Measurements from ENCODE around the gene TOMM34. TPM values are rescaled to one million over a fixed set of nuclear protein-coding genes. Genes with fewer than 3 reads are reported as not detected.

TOMM34 gene
- total RNA-seq, 1 experiment from 2014 or later: 35.9 TPM

DNA sequence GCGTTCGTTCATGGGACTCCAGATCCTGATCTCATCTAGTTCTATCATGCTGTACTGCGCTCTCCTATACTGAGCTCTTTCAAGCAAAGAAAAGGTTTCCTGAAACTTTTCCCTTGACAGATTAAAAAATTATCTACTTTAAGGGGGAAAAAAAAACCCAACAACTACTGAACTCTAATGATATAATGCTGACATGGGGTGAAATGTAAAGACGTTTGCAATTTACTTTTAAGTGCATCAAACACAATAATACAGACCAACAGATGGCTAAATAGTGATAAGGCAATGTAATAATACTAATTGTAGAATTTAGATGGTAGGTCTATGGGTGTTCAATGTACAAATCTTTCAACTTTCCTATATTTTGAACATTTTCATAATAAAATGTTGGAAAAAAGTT is 16.4 kb downstream of the TOMM34 start:
- H3K27ac Mint-ChIP-seq: no peak overlapping the region
- no peaks in the 10 kb centered on the region for H3K27me3 Mint-ChIP-seq (ENCODE audit: low read depth)
- POLR2A ChIA-PET: interaction anchor here (1.5 kb wide), 1 partner anchor 16 kb away, joined by 3 read pairs; the partner anchor contains the start of gene TOMM34
- CTCF ChIA-PET: no interaction called here
- H3K4me1 Mint-ChIP-seq: no peaks in the 10 kb centered on the region
- no peaks in the 10 kb centered on the region for H3K9me3 Mint-ChIP-seq
- H3K36me3 Mint-ChIP-seq: peaks cover 70% of the 10 kb centered on the region
- TF ChIP-seq ZNF138 (CRISPR knock-in tag; conservative IDR thresholded peaks at IDR 0.05) (no peak), ZNF423 (CRISPR knock-in tag; IDR thresholded peaks at IDR 0.05) (no peak)
- TF ChIP-seq, protein P1, sequence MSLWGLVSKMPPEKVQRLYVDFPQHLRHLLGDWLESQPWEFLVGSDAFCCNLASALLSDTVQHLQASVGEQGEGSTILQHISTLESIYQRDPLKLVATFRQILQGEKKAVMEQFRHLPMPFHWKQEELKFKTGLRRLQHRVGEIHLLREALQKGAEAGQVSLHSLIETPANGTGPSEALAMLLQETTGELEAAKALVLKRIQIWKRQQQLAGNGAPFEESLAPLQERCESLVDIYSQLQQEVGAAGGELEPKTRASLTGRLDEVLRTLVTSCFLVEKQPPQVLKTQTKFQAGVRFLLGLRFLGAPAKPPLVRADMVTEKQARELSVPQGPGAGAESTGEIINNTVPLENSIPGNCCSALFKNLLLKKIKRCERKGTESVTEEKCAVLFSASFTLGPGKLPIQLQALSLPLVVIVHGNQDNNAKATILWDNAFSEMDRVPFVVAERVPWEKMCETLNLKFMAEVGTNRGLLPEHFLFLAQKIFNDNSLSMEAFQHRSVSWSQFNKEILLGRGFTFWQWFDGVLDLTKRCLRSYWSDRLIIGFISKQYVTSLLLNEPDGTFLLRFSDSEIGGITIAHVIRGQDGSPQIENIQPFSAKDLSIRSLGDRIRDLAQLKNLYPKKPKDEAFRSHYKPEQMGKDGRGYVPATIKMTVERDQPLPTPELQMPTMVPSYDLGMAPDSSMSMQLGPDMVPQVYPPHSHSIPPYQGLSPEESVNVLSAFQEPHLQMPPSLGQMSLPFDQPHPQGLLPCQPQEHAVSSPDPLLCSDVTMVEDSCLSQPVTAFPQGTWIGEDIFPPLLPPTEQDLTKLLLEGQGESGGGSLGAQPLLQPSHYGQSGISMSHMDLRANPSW (CRISPR knock-in tag; conservative IDR thresholded peaks at IDR 0.05; ENCODE audit: low read depth): no peak
- TF ChIP-seq, protein P2, sequence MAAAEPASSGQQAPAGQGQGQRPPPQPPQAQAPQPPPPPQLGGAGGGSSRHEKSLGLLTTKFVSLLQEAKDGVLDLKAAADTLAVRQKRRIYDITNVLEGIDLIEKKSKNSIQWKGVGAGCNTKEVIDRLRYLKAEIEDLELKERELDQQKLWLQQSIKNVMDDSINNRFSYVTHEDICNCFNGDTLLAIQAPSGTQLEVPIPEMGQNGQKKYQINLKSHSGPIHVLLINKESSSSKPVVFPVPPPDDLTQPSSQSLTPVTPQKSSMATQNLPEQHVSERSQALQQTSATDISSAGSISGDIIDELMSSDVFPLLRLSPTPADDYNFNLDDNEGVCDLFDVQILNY (CRISPR knock-in tag; IDR thresholded peaks at IDR 0.05): no peak
- H3K4me3 Mint-ChIP-seq: no peak overlapping the region
- ATAC-seq (no peak), DNase-seq (ENCODE audit: low spot score) (no peak)

- peak; percentile 21 for DNase-seq (ENCODE audit: low spot score)
- Mint-ChIP-seq H3K27me3 (ENCODE audit: low read depth) (no peaks in the 10 kb centered on the region), H3K36me3 (peaks cover 74% of the 10 kb centered on the region), H3K4me3 (no peak overlapping the region), H3K27ac (no peak overlapping the region), H3K4me1 (no peaks in the 10 kb centered on the region), H3K9me3 (no peaks in the 10 kb centered on the region)
- CTCF ChIA-PET: interaction anchor here (0.6 to 1.5 kb wide), 6 partner anchors 9 to 221 kb away, joined by 3 to 4 read pairs (median 3); partner anchors contain the start of gene PABPC1L
- peak; percentile 17; the same call in 1 of the 2 replicates for TF ChIP-seq GABPB1 (CRISPR knock-in tag; IDR thresholded peaks at IDR 0.05)
- TF ChIP-seq, protein P1 (CRISPR knock-in tag; conservative IDR thresholded peaks at IDR 0.05; ENCODE audit: low read depth): no peak
- POLR2A ChIA-PET: interaction anchor here (1.5 kb wide), 1 partner anchor 18 kb away, joined by 3 read pairs; the partner anchor contains the start of gene TOMM34
- ATAC-seq: peak; percentile 81
Measured at GRCh38 chr20:44942264-44942973, 17.8 kb downstream of the TOMM34 start.

DNA sequence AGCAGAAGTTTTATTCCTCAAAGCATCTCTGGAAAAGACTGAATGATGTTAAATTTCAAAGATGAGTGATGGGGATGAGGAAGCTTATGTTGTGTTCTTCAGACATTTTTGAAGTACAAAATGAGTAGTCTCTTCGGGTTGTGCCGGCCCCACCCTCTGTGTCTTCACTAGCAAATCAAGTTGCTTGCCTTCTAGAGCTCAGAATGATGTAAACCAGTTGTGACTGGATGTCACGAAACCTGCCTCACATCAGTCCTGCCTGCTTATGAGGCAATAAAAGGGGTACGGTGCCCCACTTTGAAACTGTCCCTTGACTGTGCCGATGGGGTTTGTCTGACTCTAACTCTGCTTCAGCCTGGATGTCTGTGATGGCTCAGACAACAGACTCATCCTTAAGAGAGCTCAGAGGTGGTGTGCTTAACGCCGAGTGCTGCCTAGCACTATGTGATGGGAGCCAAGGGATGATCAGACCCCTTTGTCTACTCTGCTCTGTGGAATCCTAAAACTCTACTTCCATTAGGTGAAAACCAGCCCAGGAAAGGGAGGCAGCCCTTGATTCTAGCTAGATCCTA is 19.0 kb downstream of the TOMM34 start:
- no peak for ATAC-seq
- CTCF ChIA-PET: interaction anchor here (1.0 to 1.5 kb wide), 4 partner anchors 10 to 198 kb away, joined by 3 to 4 read pairs (median 4); no protein-coding TSS in a partner anchor
- no peak overlapping the region for H3K27ac Mint-ChIP-seq
- no peak for DNase-seq (ENCODE audit: low spot score)
- no peaks in the 10 kb centered on the region for H3K4me1 Mint-ChIP-seq
- H3K27me3 Mint-ChIP-seq (ENCODE audit: low read depth): no peaks in the 10 kb centered on the region
- H3K36me3 Mint-ChIP-seq: peaks cover 76% of the 10 kb centered on the region
- H3K9me3 Mint-ChIP-seq: no peaks in the 10 kb centered on the region
- no peak overlapping the region for H3K4me3 Mint-ChIP-seq
- POLR2A ChIA-PET: interaction anchor here (1.1 kb wide), 1 partner anchor 15 kb away, joined by 3 read pairs; no protein-coding TSS in a partner anchor
- no peak for TF ChIP-seq NFATC4 (CRISPR knock-in tag; IDR thresholded peaks at IDR 0.05)
- no peak for TF ChIP-seq ZNF396 (CRISPR knock-in tag; IDR thresholded peaks at IDR 0.05; ENCODE audit: borderline replicate concordance)
- no peak for TF ChIP-seq USF2 (CRISPR knock-in tag; IDR thresholded peaks at IDR 0.05)
- no peak for TF ChIP-seq MAX (CRISPR knock-in tag; IDR thresholded peaks at IDR 0.05)
- no peak for TF ChIP-seq ZNF423 (CRISPR knock-in tag; IDR thresholded peaks at IDR 0.05)
- TF ChIP-seq, protein P3, sequence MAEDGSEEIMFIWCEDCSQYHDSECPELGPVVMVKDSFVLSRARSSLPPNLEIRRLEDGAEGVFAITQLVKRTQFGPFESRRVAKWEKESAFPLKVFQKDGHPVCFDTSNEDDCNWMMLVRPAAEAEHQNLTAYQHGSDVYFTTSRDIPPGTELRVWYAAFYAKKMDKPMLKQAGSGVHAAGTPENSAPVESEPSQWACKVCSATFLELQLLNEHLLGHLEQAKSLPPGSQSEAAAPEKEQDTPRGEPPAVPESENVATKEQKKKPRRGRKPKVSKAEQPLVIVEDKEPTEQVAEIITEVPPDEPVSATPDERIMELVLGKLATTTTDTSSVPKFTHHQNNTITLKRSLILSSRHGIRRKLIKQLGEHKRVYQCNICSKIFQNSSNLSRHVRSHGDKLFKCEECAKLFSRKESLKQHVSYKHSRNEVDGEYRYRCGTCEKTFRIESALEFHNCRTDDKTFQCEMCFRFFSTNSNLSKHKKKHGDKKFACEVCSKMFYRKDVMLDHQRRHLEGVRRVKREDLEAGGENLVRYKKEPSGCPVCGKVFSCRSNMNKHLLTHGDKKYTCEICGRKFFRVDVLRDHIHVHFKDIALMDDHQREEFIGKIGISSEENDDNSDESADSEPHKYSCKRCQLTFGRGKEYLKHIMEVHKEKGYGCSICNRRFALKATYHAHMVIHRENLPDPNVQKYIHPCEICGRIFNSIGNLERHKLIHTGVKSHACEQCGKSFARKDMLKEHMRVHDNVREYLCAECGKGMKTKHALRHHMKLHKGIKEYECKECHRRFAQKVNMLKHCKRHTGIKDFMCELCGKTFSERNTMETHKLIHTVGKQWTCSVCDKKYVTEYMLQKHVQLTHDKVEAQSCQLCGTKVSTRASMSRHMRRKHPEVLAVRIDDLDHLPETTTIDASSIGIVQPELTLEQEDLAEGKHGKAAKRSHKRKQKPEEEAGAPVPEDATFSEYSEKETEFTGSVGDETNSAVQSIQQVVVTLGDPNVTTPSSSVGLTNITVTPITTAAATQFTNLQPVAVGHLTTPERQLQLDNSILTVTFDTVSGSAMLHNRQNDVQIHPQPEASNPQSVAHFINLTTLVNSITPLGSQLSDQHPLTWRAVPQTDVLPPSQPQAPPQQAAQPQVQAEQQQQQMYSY (CRISPR knock-in tag; IDR thresholded peaks at IDR 0.05): no peak
- TF ChIP-seq NR2C2 (CRISPR knock-in tag; IDR thresholded peaks at IDR 0.05): no peak
- no peak for TF ChIP-seq NFYB (CRISPR knock-in tag; conservative IDR thresholded peaks at IDR 0.05; ENCODE audit: low read depth)
- TF ChIP-seq EMX1 (CRISPR knock-in tag; IDR thresholded peaks at IDR 0.05): no peak
- no peak for TF ChIP-seq MYBL2 (CRISPR knock-in tag; IDR thresholded peaks at IDR 0.05)
- no peak for TF ChIP-seq CDX4 (CRISPR knock-in tag; IDR thresholded peaks at IDR 0.05; ENCODE audit: borderline replicate concordance)
- no peak for TF ChIP-seq USF1 (CRISPR knock-in tag; IDR thresholded peaks at IDR 0.05)
